Measurements from ENCODE around the gene RAB11FIP4. TPM values are rescaled to one million over a fixed set of nuclear protein-coding genes. Genes with fewer than 3 reads are reported as not detected.

Gene RAB11FIP4
- total RNA-seq, 1 donor from 2014 or later: 103 TPM

DNA sequence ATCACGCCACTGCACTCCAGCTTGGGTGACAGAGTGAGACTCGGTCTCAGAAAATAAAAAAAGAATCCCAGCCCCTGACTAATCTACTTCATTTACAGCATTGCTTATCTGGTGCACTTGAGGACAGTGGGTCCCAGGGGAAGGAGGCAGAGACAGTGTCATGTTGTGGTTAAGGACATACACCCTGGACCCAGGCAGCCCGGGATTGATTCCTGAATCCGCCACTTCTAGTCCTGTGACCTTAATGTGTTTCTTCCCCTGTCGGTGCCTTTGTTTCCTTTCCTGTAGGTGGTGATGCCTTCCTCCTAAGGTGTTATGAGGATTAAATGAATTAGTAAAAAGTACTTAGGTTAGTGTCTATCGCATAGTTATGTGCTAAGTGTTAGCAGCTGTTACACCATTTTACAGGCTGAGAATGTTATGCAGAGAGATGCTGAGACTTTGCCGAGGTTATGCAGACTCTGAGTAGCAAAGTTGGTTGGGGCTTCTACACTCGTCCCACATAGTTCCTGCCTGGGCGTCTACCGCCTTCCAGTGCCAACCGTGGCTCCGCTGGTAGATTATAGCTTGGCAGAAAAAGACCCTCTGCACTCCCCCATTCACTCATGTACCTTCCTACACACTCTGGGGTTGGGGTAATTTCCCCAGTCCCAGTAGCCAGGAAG lies 74.8 kb downstream of the RAB11FIP4 start:
- peaks cover 3% of the 10 kb centered on the region for H3K27me3 Mint-ChIP-seq (ENCODE audit: unreplicated experiment)
- no peak for TF ChIP-seq CTCF (IDR thresholded peaks at IDR 0.05; ENCODE audit: partially characterized antibody, unreplicated experiment)

DNA sequence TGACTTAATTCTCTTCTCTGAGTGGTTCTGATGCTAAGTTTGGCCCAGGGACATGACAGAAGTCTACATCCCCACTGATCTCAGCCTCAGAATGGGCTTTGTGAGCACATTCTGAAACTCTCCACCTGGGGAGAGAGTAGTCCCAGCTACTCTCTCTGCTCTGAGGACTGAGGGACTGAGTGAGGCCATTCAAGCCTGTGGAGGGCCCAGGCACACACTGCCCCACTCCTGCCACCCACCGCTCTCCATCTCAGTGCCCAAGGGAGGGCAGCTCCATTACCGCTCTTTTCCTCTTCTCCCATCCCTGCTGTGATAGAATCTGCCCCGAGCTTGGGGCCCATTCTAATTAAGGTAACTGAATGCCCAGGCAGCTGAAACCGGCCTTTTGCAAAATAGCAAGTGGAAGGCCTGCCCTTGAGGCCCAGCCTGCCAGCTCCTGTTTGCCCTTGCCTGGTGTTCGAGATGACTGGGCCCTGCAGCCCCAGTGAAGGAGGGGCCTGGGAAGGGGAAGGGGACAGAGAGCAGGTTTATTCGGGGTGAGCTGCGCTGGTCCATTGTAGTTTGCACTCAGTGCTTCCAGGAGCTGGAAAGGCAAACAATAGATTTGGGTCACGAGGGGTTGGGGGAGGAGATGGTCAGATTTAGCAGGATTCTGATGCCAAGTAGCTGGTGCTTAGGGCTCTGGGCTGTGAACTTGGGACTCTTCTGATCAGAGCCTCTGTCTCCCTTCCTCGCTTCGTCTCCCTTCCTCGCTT lies 76.2 kb downstream of the RAB11FIP4 start:
- TF ChIP-seq CTCF (IDR thresholded peaks at IDR 0.05; ENCODE audit: partially characterized antibody, unreplicated experiment): no peak
- H3K4me1 Mint-ChIP-seq (ENCODE audit: low read depth, unreplicated experiment): peaks cover 13% of the 10 kb centered on the region
- peaks cover 2% of the 10 kb centered on the region for H3K9me3 Mint-ChIP-seq (ENCODE audit: unreplicated experiment)
- H3K27ac Mint-ChIP-seq (ENCODE audit: unreplicated experiment): no peak overlapping the region
- peaks cover 4% of the 10 kb centered on the region for H3K36me3 Mint-ChIP-seq (ENCODE audit: unreplicated experiment)
- H3K27me3 Mint-ChIP-seq (ENCODE audit: unreplicated experiment): peaks cover 3% of the 10 kb centered on the region
- DNase-seq: no peak
- H3K4me3 Mint-ChIP-seq (ENCODE audit: unreplicated experiment): no peak overlapping the region

More for the DNA sequence above, 74.8 kb downstream of the RAB11FIP4 start:
- no peaks in the 10 kb centered on the region for H3K36me3 Mint-ChIP-seq (ENCODE audit: unreplicated experiment)
- H3K4me3 Mint-ChIP-seq (ENCODE audit: unreplicated experiment): no peak overlapping the region
- H3K27ac Mint-ChIP-seq (ENCODE audit: unreplicated experiment): no peak overlapping the region
- H3K4me1 Mint-ChIP-seq (ENCODE audit: low read depth, unreplicated experiment): peaks cover 13% of the 10 kb centered on the region
- no peak for DNase-seq
- no peaks in the 10 kb centered on the region for H3K9me3 Mint-ChIP-seq (ENCODE audit: unreplicated experiment)

DNA sequence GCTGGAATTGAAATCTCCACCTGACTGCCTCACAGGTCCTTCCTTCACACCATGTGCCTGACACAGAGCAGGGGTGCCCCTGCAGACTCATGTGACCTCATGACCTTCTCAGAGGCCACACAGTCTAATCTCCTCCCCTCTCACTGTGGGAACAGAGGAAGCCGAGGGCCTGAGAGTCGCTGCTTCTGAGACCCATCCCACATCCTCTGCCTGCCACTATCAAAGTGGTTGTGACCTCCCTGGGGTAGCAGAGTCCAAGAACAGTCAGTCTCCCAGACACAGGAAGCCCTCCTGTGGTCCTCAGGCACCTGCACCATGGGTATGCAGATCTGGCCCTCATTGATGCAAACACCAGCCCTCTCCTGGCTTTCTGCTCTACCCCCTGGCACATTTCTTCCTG lies 78.5 kb downstream of the RAB11FIP4 start:
- TF ChIP-seq CTCF (IDR thresholded peaks at IDR 0.05; ENCODE audit: partially characterized antibody, unreplicated experiment): no peak
- H3K27ac Mint-ChIP-seq (ENCODE audit: unreplicated experiment): no peak overlapping the region
- no peak for DNase-seq
- peaks cover 8% of the 10 kb centered on the region for H3K36me3 Mint-ChIP-seq (ENCODE audit: unreplicated experiment)
- H3K27me3 Mint-ChIP-seq (ENCODE audit: unreplicated experiment): peaks cover 8% of the 10 kb centered on the region
- H3K4me1 Mint-ChIP-seq (ENCODE audit: low read depth, unreplicated experiment): peaks cover 15% of the 10 kb centered on the region
- H3K9me3 Mint-ChIP-seq (ENCODE audit: unreplicated experiment): peaks cover 3% of the 10 kb centered on the region
- H3K4me3 Mint-ChIP-seq (ENCODE audit: unreplicated experiment): no peak overlapping the region

- no peak for DNase-seq
- Mint-ChIP-seq H3K9me3 (ENCODE audit: unreplicated experiment) (peaks cover 4% of the 10 kb centered on the region), H3K27me3 (ENCODE audit: unreplicated experiment) (peaks cover 8% of the 10 kb centered on the region), H3K4me1 (ENCODE audit: low read depth, unreplicated experiment) (peaks cover 22% of the 10 kb centered on the region), H3K36me3 (ENCODE audit: unreplicated experiment) (peaks cover 8% of the 10 kb centered on the region), H3K4me3 (ENCODE audit: unreplicated experiment) (no peak overlapping the region), H3K27ac (ENCODE audit: unreplicated experiment) (no peak overlapping the region)
- TF ChIP-seq CTCF (IDR thresholded peaks at IDR 0.05; ENCODE audit: partially characterized antibody, unreplicated experiment): no peak
Observed at GRCh38 chr17:31470592-31470991, 79.1 kb downstream of the RAB11FIP4 start.

DNA sequence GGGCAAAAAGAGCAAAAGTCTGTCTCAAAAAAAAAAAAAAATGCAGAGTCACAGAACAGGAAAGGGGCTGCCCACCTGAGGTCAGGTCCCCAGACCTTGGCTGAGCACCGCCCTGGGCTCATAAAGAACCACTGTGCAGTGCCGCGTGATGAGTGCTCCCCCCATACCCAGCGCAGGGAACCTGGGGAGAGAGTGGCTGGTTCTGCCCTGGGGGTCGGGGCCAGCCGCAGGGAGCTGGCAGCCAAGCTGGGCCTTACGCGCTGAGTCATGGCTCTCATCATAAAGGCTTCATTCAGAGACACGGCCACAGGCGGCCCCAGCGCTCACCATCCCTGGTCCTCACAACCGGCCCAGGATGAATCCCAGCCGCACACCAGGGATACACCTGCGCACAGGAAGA lies 80.7 kb downstream of the RAB11FIP4 start:
- TF ChIP-seq CTCF (IDR thresholded peaks at IDR 0.05; ENCODE audit: partially characterized antibody, unreplicated experiment): no peak
- no peak overlapping the region for H3K27ac Mint-ChIP-seq (ENCODE audit: unreplicated experiment)
- no peak overlapping the region for H3K4me3 Mint-ChIP-seq (ENCODE audit: unreplicated experiment)
- H3K27me3 Mint-ChIP-seq (ENCODE audit: unreplicated experiment): peaks cover 5% of the 10 kb centered on the region
- H3K9me3 Mint-ChIP-seq (ENCODE audit: unreplicated experiment): peaks cover 4% of the 10 kb centered on the region
- peaks cover 8% of the 10 kb centered on the region for H3K36me3 Mint-ChIP-seq (ENCODE audit: unreplicated experiment)
- H3K4me1 Mint-ChIP-seq (ENCODE audit: low read depth, unreplicated experiment): peaks cover 20% of the 10 kb centered on the region
- no peak for DNase-seq

Data from glutamatergic neuron (in vitro differentiated cells).